Stimulated activated CD4-positive, alpha-beta T cell treated with anti-CD3 and anti-CD28 coated beads, Interleukin-15, amount 100 ng/mL, for 24 hours (primary cell): ENCODE measurements around the gene TIMM10.

Experiments used
- DNase-seq: peaks from one replicate; pipeline ENCODE4 v3.0.0-alpha.2; 2020

The TIMM10 gene

DNA sequence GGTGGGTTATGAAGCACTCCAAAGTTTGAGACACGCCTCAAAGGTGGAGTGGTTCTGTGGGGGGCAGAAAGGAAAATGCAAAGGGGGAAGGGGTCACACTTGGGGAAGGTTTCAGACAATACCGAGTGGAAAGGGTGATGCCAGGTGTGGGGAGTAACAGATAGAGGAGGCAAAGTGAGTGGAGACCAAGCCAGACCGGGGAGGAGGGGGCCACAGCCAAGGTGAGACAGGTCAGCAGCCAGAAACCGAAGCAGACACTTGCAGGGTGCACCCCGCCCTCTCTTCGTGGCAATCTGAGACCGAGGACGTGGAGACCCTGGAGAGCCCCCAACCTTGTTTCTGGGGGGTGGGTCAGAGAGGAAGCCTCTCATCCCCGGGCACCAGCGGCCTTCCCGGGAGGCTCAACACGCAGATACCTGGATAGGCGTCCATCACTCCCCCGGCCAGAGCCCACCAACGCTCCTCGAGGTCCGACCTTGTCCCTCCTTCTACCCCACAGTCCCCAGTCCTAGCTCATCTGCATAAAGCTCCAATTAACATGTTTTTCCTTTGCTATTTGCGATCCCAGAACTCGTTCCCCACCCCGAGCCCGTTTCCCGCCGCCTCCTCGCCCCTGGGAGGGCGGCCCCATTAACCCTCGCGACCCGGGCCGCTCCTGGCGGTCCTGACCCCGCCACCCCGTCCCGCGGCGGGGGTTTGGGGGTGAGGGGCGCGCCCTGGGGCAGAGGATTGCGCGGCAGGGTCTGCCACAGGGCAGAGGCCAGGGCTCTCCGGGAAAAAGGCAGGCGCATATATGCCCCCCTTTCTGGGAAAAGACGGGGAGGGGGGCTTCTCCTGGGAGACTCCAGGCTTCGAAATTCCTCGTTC, 48.4 kb downstream of the TIMM10 start:
- DNase-seq = no peak

GRCh38 chr11:57481315-57481714, 49.2 kb downstream of the TIMM10 start:
- DNase-seq = no peak

- DNase-seq = peak; percentile 86
Observed at GRCh38 chr11:57480409-57481137, 50.0 kb downstream of the TIMM10 start.

GRCh38 chr11:57479911-57480310, 50.6 kb downstream of the TIMM10 start:
- no peak for DNase-seq

DNA sequence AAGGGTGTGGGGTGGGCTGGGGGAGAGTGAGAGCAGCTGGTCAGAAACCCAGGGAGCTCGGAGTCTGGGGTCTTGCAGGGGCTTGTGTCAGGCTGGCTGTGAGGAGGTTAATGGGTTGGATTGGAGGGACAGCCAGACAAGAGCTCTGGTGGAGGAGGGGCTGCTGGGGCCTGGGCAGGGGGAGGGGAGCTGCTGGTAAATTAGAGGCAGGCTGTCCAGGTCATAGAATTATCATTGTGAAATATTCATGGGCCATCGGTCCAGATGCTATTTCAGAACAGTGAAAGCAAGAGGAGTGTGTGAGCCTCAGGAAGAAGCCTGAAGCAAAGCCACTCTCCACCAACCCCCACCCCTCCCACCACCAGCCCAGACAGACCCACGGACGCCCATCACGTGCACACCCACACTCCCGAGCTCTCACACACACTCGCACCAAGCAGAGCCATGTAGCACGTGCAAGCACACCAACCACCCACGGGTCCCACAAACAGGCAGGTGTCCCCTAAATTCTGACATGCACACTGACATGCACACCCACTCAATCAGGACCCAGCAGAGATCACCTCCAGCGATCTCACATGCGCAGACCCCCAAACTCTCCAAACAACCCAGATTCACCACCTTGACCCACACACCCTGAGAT, 51.4 kb downstream of the TIMM10 start:
- no peak for DNase-seq
